Measurements from ENCODE around the gene NUDT3. TPM values are rescaled to one million over a fixed set of nuclear protein-coding genes. Genes with fewer than 3 reads are reported as not detected.

NUDT3 gene
- total RNA-seq, 2 donors from 2014 or later = 11.9 to 16.2 TPM

GRCh38 chr6:34436803-34437643 is 44.6 kb upstream of the NUDT3 start:
- H3K9me3 ChIP-seq = no peaks in the 10 kb centered on the region
- TF ChIP-seq CTCF (IDR thresholded peaks at IDR 0.05) = no peak
- no peaks in the 10 kb centered on the region for H3K4me1 ChIP-seq
- H3K27me3 ChIP-seq = no peaks in the 10 kb centered on the region
- no peak overlapping the region for H3K9ac ChIP-seq (ENCODE audit: low read depth in 2 of 2, low read length in 2 of 2)
- DNase-seq = no peak
- H3K27ac ChIP-seq = no peak overlapping the region
- H3K36me3 ChIP-seq = no peaks in the 10 kb centered on the region
- H3K4me3 ChIP-seq = no peak overlapping the region
- intact Hi-C loops (cut with DNase I) = no loop called here

- TF ChIP-seq CTCF (IDR thresholded peaks at IDR 0.05) = no peak
- intact Hi-C loops (cut with DNase I) = no loop called here
- H3K9me3 ChIP-seq = no peaks in the 10 kb centered on the region
- H3K9ac ChIP-seq (ENCODE audit: low read depth in 2 of 2, low read length in 2 of 2) = no peak overlapping the region
- no peak for DNase-seq
- H3K4me3 ChIP-seq = no peak overlapping the region
- no peaks in the 10 kb centered on the region for H3K27me3 ChIP-seq
- H3K36me3 ChIP-seq = no peaks in the 10 kb centered on the region
- H3K4me1 ChIP-seq = no peaks in the 10 kb centered on the region
- no peak overlapping the region for H3K27ac ChIP-seq
These were observed 43.4 kb upstream of the NUDT3 start for GRCh38 chr6:34435916-34436315.

- intact Hi-C loops (cut with DNase I) = no loop called here
- Histone ChIP-seq H3K4me1 (no peaks in the 10 kb centered on the region), H3K4me3 (peak within 1 kb of the TSS; percentile 72), H3K9me3 (no peaks in the 10 kb centered on the region), H3K27ac (peak within 1 kb of the TSS; percentile 46), H3K27me3 (no peaks in the 10 kb centered on the region), H3K36me3 (peaks cover 7% of the 10 kb centered on the region), H3K9ac (ENCODE audit: low read depth in 2 of 2, low read length in 2 of 2) (peak within 1 kb of the TSS; percentile 93)
- TF ChIP-seq CTCF (IDR thresholded peaks at IDR 0.05) = no peak
- DNase-seq = peak; percentile 94
These were observed 33.3 kb upstream of the NUDT3 start, which contains the start of gene RPS10 for GRCh38 chr6:34425498-34426410. RPS10 (minus strand) TSS chr6:34426069; CDS start chr6:34425221, 848 bp downstream.

- H3K4me3 ChIP-seq = peak overlapping the region; percentile 72
- no peaks in the 10 kb centered on the region for H3K27me3 ChIP-seq
- intact Hi-C loops (cut with DNase I) = no loop called here
- no peak for TF ChIP-seq CTCF (IDR thresholded peaks at IDR 0.05)
- no peak for DNase-seq
- peaks cover 13% of the 10 kb centered on the region for H3K36me3 ChIP-seq
- H3K9ac ChIP-seq (ENCODE audit: low read depth in 2 of 2, low read length in 2 of 2) = peak overlapping the region; percentile 93
- peak overlapping the region; percentile 46 for H3K27ac ChIP-seq
- no peaks in the 10 kb centered on the region for H3K9me3 ChIP-seq
- H3K4me1 ChIP-seq = no peaks in the 10 kb centered on the region
These were observed 32.6 kb upstream of the NUDT3 start for GRCh38 chr6:34425132-34425497.

All from colonic mucosa (tissue), 4 donors.